Amygdala (tissue), 56 donors: ENCODE measurements around the gene VPS11.

ENCODE experiments used
- DNase-seq, 56 donors: peaks; one replicate each; lab custom pipeline; 2025; lab: John Stamatoyannopoulos, UW

VPS11 gene

GRCh38 chr11:119077839-119078238 lies 10.2 kb downstream of the VPS11 start:
- no peak for DNase-seq

- no peak for DNase-seq
These were observed 11.2 kb downstream of the VPS11 start for GRCh38 chr11:119078675-119079420.

- DNase-seq, result peak in 37 of 56 donors; percentile 10 to 82 (median 37)
These were observed 14.2 kb downstream of the VPS11 start for GRCh38 chr11:119081682-119082260.

- peak; percentile 65 to 98 (median 92) for DNase-seq
These were observed 17.2 kb downstream of the VPS11 start, which contains the start of gene HMBS for GRCh38 chr11:119084663-119085436. Gene HMBS (plus strand): TSS chr11:119084881. CDS start chr11:119085034, 153 bp downstream.

GRCh38 chr11:119085437-119085847 lies 17.8 kb downstream of the VPS11 start:
- peak in 3 of 56 donors; percentile 23 to 53 (median 34) for DNase-seq

GRCh38 chr11:119087123-119087522 lies 19.5 kb downstream of the VPS11 start:
- no peak for DNase-seq

GRCh38 chr11:119087747-119088241 lies 20.2 kb downstream of the VPS11 start:
- no peak for DNase-seq

GRCh38 chr11:119088406-119088805 lies 20.8 kb downstream of the VPS11 start:
- DNase-seq, result no peak

GRCh38 chr11:119089319-119089718 lies 21.7 kb downstream of the VPS11 start:
- no peak for DNase-seq

GRCh38 chr11:119091178-119091577 lies 23.6 kb downstream of the VPS11 start:
- DNase-seq, result no peak

GRCh38 chr11:119091966-119092879 lies 24.6 kb downstream of the VPS11 start:
- no peak for DNase-seq

GRCh38 chr11:119092880-119093842 lies 25.5 kb downstream of the VPS11 start:
- DNase-seq, result peak in 6 of 56 donors; percentile 6 to 37 (median 20)

- peak in 8 of 56 donors; percentile 18 to 60 (median 46) for DNase-seq
These were observed 26.6 kb downstream of the VPS11 start for GRCh38 chr11:119093942-119094815.

- peak in 38 of 56 donors; percentile 38 to 87 (median 72) for DNase-seq
These were observed 27.1 kb downstream of the VPS11 start for GRCh38 chr11:119094816-119095065.

- DNase-seq, result peak; percentile 73 to 100 (median 99)
These were observed 27.7 kb downstream of the VPS11 start for GRCh38 chr11:119095066-119095880.

- DNase-seq, result no peak
These were observed 32.1 kb downstream of the VPS11 start for GRCh38 chr11:119099711-119100110.
